HCT116 (cell line): ENCODE data around the gene DPYSL5. TPM values are rescaled to one million over a fixed set of nuclear protein-coding genes. Genes with fewer than 3 reads are reported as not detected.

ENCODE experiments used
- ATAC-seq: fragments of 200-7000 bp; cut with Tn5 transposase; 2 replicates; pipeline ENCODE4 v1.9.1; 2020; ENCODE audit warnings: mild to moderate bottlenecking, moderate library complexity
- BruUV-seq: library from RNA; stranded (reverse); fragments of 400-500 nt; replicated peaks from 2 replicates; lab custom pipeline; 2021; lab: Mats Ljungman, UMichigan
- CTCF ChIA-PET: fragments of 300-600 bp; sonication (Branson Sonifier 250); formaldehyde crosslinking; loops from one replicate; lab custom pipeline; 2021; ENCODE audit warnings: antibody characterized with exemption; lab: Charles Lee
- POLR2A ChIA-PET: fragments of 300-600, 350-600 bp; sonication (Branson Sonifier 250); formaldehyde crosslinking; loops from one replicate; lab custom pipeline; 2021; ENCODE audit warnings: antibody characterized with exemption; lab: Charles Lee
- RAD21 ChIA-PET, 2 experiments: fragments of 300-600 bp; sonication (Branson Sonifier 250); formaldehyde crosslinking; loops; one replicate each; lab custom pipeline; 2023; ENCODE audit warnings: low total read pairs in 2 of 2; ENCODE audit not compliant: uncharacterized antibody in 2 of 2, unreplicated experiment in 2 of 2, low non-redundant PET in 1 of 2; lab: Charles Lee
- DNase-seq: peaks from one replicate; pipeline ENCODE4 v3.0.0-alpha.2; 2010; ENCODE audit warnings: low read depth, low spot score
- H2AFZ ChIP-seq: fragments of 200-600 bp; shearing (Covaris generic), sonication (generic); 2 replicates; pipeline ENCODE4 v1.6.1; 2017; ENCODE audit warnings: low read depth, mixed run types, mixed read lengths, antibody characterized with exemption, low read length; ENCODE audit not compliant: poor library complexity, severe bottlenecking
- H3K27ac ChIP-seq: 2 replicates; pipeline ENCODE4 v1.5.1; 2012; ENCODE audit warnings: low read depth, low read length
- H3K27me3 ChIP-seq: fragments of 200-600 bp; sonication (generic); 2 replicates; pipeline ENCODE4 v1.6.1; 2016; ENCODE audit warnings: mixed run types, low read length, mixed read lengths; ENCODE audit not compliant: insufficient read depth
- H3K36me3 ChIP-seq, 2 experiments: fragments of 200-500 bp in 1 of 2; fragments of 200-600 bp in 1 of 2; sonication (Bioruptor generic) in 1 of 2; sonication (generic) in 1 of 2; 2 replicates each; pipeline versions ENCODE4 v1.5.1 to v1.6.1; 2014 to 2016; ENCODE audit warnings: low read length in 2 of 2, inconsistent platforms in 1 of 2, mixed read lengths in 1 of 2, mixed run types in 1 of 2; ENCODE audit not compliant: insufficient read depth in 2 of 2, control insufficient read depth in 1 of 2
- H3K4me1 ChIP-seq, 2 experiments: fragments of 200-600 bp in 1 of 2; sonication (generic) in 1 of 2; 2 replicates each; pipeline versions ENCODE4 v1.5.1 to v1.6.1; 2012 to 2017; ENCODE audit warnings: low read length in 2 of 2, inconsistent platforms in 1 of 2, mild to moderate bottlenecking in 1 of 2, mixed read lengths in 1 of 2, mixed run types in 1 of 2, moderate library complexity in 1 of 2; ENCODE audit not compliant: insufficient read depth in 2 of 2, control insufficient read depth in 1 of 2
- H3K4me2 ChIP-seq: fragments of 200-600 bp; sonication (generic); 2 replicates; pipeline ENCODE4 v1.6.1; 2017; ENCODE audit warnings: mixed run types, low read length, mixed read lengths
- H3K4me3 ChIP-seq, 2 experiments: fragments of 200-600 bp in 1 of 2; sonication (generic) in 1 of 2; replicated peaks in 1 of 2; 2 replicates each; pipeline ENCODE4 v1.5.1; 2011 to 2016; ENCODE audit warnings: low read length in 2 of 2, control low read depth in 1 of 2, low read depth in 1 of 2, mild to moderate bottlenecking in 1 of 2, mixed read lengths in 1 of 2, mixed run types in 1 of 2
- H3K79me2 ChIP-seq: fragments of 200-600 bp; sonication (generic); 2 replicates; pipeline ENCODE4 v1.6.1; 2017; ENCODE audit warnings: mild to moderate bottlenecking, mixed run types, low read length, moderate library complexity, mixed read lengths; ENCODE audit not compliant: insufficient read depth
- H3K9ac ChIP-seq: fragments of 200-600 bp; sonication (generic); 2 replicates; pipeline ENCODE4 v1.6.1; 2016; ENCODE audit warnings: low read length, mixed read lengths
- H3K9me2 ChIP-seq: fragments of 200-600 bp; sonication (generic), shearing (Covaris generic); 2 replicates; pipeline ENCODE4 v1.6.1; 2017; ENCODE audit warnings: mixed run types, mild to moderate bottlenecking, moderate library complexity; ENCODE audit not compliant: insufficient read depth
- H3K9me3 ChIP-seq, 2 experiments: fragments of 200-500 bp in 1 of 2; fragments of 200-600 bp in 1 of 2; sonication (Bioruptor generic) in 1 of 2; sonication (generic) in 1 of 2; 2 replicates each; pipeline ENCODE4 v1.6.1; 2014 to 2017; ENCODE audit warnings: low read length in 2 of 2, mixed read lengths in 2 of 2, inconsistent platforms in 1 of 2, low read depth in 1 of 2, mild to moderate bottlenecking in 1 of 2, mixed run types in 1 of 2, moderate library complexity in 1 of 2; ENCODE audit not compliant: control insufficient read depth in 1 of 2, insufficient read depth in 1 of 2
- H4K20me1 ChIP-seq: fragments of 200-600 bp; sonication (generic), shearing (Covaris generic); 2 replicates; pipeline ENCODE4 v1.6.1; 2017; ENCODE audit warnings: mixed run types, mild to moderate bottlenecking, moderate library complexity; ENCODE audit not compliant: insufficient read depth
- ATF3 ChIP-seq: IDR thresholded peaks from 2 replicates; pipeline ENCODE4 v1.6.1; 2012
- CTCF ChIP-seq, 3 experiments: fragments of 200-600 bp in 1 of 3; sonication (generic) in 1 of 3; IDR thresholded peaks in 2 of 3; conservative IDR thresholded peaks in 1 of 3; 2 replicates each; pipeline ENCODE4 v1.5.1; 2012 to 2017; ENCODE audit warnings: low read depth in 2 of 3, low read length in 2 of 3, antibody characterized with exemption in 1 of 3, borderline replicate concordance in 1 of 3, control low read depth in 1 of 3, mild to moderate bottlenecking in 1 of 3, mixed read lengths in 1 of 3, mixed run types in 1 of 3, moderate library complexity in 1 of 3; ENCODE audit not compliant: insufficient read depth in 1 of 3
- ELF1 ChIP-seq: IDR thresholded peaks from 2 replicates; pipeline ENCODE4 v1.6.1; 2012; ENCODE audit warnings: low read depth, borderline replicate concordance
- EZH2 ChIP-seq: fragments of 200-600 bp; sonication (generic); IDR thresholded peaks from 2 replicates; pipeline ENCODE4 v1.6.1; 2017; ENCODE audit warnings: antibody characterized with exemption, mixed run types
- JUND ChIP-seq: IDR thresholded peaks from 2 replicates; pipeline ENCODE4 v1.6.1; 2012
- MAX ChIP-seq: IDR thresholded peaks from 2 replicates; pipeline ENCODE4 v1.6.1; 2012
- RAD21 ChIP-seq: IDR thresholded peaks from 2 replicates; pipeline ENCODE4 v1.6.1; 2012; ENCODE audit warnings: low read depth, mild to moderate bottlenecking
- SIN3A ChIP-seq: IDR thresholded peaks from 2 replicates; pipeline ENCODE4 v1.6.1; 2012; ENCODE audit warnings: low read depth
- SP1 ChIP-seq: IDR thresholded peaks from 2 replicates; pipeline ENCODE4 v1.6.1; 2012; ENCODE audit warnings: low read depth
- SRF ChIP-seq: IDR thresholded peaks from 2 replicates; pipeline ENCODE4 v1.6.1; 2012; ENCODE audit warnings: low read depth
- TCF7L2 ChIP-seq: IDR thresholded peaks from 2 replicates; pipeline ENCODE4 v1.7.0; 2011; ENCODE audit warnings: borderline replicate concordance, inconsistent platforms; ENCODE audit not compliant: insufficient read depth, insufficient read length; ENCODE audit errors: extremely low read depth
- YY1 ChIP-seq: IDR thresholded peaks from 2 replicates; pipeline ENCODE4 v1.6.1; 2011; ENCODE audit warnings: low read length, low read depth, moderate library complexity, mild to moderate bottlenecking; ENCODE audit not compliant: insufficient replicate concordance; ENCODE audit errors: extremely low read depth
- ZBTB33 ChIP-seq: IDR thresholded peaks from 2 replicates; pipeline ENCODE4 v1.6.1; 2011; ENCODE audit warnings: mild to moderate bottlenecking, low read length, moderate library complexity; ENCODE audit not compliant: insufficient replicate concordance; ENCODE audit errors: extremely low read depth
- ZNF274 ChIP-seq: fragments of 200-500 bp; sonication (Bioruptor generic); IDR thresholded peaks from 2 replicates; pipeline ENCODE4 v1.6.1; 2014; ENCODE audit warnings: mild to moderate bottlenecking, low read depth, low read length, inconsistent platforms
- intact Hi-C: fragments of 100-400 bp; cut with micrococcal nuclease; formaldehyde crosslinking; loops from 2 replicates; pipeline ENCODE4 v1.10.0; 2022
- total RNA-seq: library from RNA; stranded (reverse); gene quantifications from one replicate; pipeline ENCODE4 v1.2.1, GENCODE V29; 2021; ENCODE audit not compliant: unreplicated experiment
- TF ChIP-seq, protein P1 (sequence below): IDR thresholded peaks from 2 replicates; pipeline ENCODE4 v1.6.1; 2012; ENCODE audit warnings: low read depth

Gene DPYSL5
- total RNA-seq, 1 experiment from 2014 or later, result 8.4 TPM

- Histone ChIP-seq H3K27ac (no peak overlapping the region), H3K36me3 (no peaks in the 10 kb centered on the region), H3K4me1 (no peaks in the 10 kb centered on the region), H3K9ac (no peak overlapping the region), H3K79me2 (no peaks in the 10 kb centered on the region), H3K9me2 (no peaks in the 10 kb centered on the region), H3K27me3 (no peaks in the 10 kb centered on the region), H2AFZ (no peak overlapping the region), H3K4me3 (no peak overlapping the region), H3K4me2 (no peak overlapping the region), H4K20me1 (no peaks in the 10 kb centered on the region), H3K9me3 (no peaks in the 10 kb centered on the region)
- ChIA-PET RAD21 (no interaction called here), POLR2A (no interaction called here), CTCF (interaction anchor here (1.0 to 1.9 kb wide), 4 partner anchors 13 to 21 kb away, joined by 3 to 7 read pairs (median 4); no protein-coding TSS in a partner anchor)
- BruUV-seq, result no TSS peak
- no peak for DNase-seq
- ATAC-seq, result no peak
- intact Hi-C loops, result no loop called here
- no peak for TF ChIP-seq ELF1
- TF ChIP-seq SIN3A, result no peak
- no peak for TF ChIP-seq RAD21
- TF ChIP-seq ZBTB33, result no peak
- TF ChIP-seq, protein P1, sequence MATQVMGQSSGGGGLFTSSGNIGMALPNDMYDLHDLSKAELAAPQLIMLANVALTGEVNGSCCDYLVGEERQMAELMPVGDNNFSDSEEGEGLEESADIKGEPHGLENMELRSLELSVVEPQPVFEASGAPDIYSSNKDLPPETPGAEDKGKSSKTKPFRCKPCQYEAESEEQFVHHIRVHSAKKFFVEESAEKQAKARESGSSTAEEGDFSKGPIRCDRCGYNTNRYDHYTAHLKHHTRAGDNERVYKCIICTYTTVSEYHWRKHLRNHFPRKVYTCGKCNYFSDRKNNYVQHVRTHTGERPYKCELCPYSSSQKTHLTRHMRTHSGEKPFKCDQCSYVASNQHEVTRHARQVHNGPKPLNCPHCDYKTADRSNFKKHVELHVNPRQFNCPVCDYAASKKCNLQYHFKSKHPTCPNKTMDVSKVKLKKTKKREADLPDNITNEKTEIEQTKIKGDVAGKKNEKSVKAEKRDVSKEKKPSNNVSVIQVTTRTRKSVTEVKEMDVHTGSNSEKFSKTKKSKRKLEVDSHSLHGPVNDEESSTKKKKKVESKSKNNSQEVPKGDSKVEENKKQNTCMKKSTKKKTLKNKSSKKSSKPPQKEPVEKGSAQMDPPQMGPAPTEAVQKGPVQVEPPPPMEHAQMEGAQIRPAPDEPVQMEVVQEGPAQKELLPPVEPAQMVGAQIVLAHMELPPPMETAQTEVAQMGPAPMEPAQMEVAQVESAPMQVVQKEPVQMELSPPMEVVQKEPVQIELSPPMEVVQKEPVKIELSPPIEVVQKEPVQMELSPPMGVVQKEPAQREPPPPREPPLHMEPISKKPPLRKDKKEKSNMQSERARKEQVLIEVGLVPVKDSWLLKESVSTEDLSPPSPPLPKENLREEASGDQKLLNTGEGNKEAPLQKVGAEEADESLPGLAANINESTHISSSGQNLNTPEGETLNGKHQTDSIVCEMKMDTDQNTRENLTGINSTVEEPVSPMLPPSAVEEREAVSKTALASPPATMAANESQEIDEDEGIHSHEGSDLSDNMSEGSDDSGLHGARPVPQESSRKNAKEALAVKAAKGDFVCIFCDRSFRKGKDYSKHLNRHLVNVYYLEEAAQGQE, result no peak
- TF ChIP-seq SRF, result no peak
- TF ChIP-seq YY1, result no peak
- no peak for TF ChIP-seq ATF3
- no peak for TF ChIP-seq JUND
- no peak for TF ChIP-seq SP1
- TF ChIP-seq EZH2, result no peak
- no peak for TF ChIP-seq ZNF274
- no peak for TF ChIP-seq CTCF (IDR thresholded peaks at IDR 0.05 in 2 of 3, conservative IDR thresholded peaks at IDR 0.05 in 1 of 3; ENCODE audit: borderline replicate concordance in 1 of 3, insufficient read depth in 1 of 3, low read depth in 2 of 3, low read length in 2 of 3)
- TF ChIP-seq TCF7L2, result no peak
- no peak for TF ChIP-seq MAX
Measured at GRCh38 chr2:26994983-26995382, 147.1 kb downstream of the DPYSL5 start.
